ENCODE measurements around the gene ZBTB20. TPM values are rescaled to one million over a fixed set of nuclear protein-coding genes. Genes with fewer than 3 reads are reported as not detected.

ZBTB20 gene
- total RNA-seq, 1 experiment from 2014 or later = 3.7 TPM

DNA sequence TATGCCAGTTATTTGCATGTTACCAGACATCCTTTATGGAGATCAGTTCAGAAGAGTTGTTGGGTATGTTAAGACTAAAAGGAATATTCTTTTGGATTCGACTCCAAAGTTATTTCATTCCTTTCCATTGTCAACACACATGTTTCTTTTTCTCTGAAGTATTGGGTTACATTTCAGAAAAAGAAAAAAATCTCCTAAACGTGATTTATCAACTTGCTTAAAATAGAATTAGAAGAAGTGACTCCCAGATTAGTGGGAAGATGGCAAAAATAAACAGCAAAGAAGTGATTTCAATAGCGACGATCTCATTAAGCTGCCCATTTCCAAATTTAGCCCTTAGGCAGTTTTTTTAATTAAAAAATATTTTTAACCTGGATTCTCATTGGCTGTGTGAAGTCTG is 767.8 kb downstream of the ZBTB20 start:
- Histone ChIP-seq H3K9ac (ENCODE audit: low read length) (no peak overlapping the region), H3K4me3 (ENCODE audit: low read length) (no peak overlapping the region), H3K4me2 (ENCODE audit: low read length) (no peak overlapping the region), H3K36me3 (ENCODE audit: low read depth, low read length) (no peaks in the 10 kb centered on the region), H3K4me1 (ENCODE audit: insufficient read depth, low read length) (no peaks in the 10 kb centered on the region), H2AFZ (ENCODE audit: low read length) (no peak overlapping the region), H3K27me3 (ENCODE audit: low read length) (peaks cover 16% of the 10 kb centered on the region; the same call in 1 of the 2 replicates), H4K20me1 (ENCODE audit: low read length) (no peaks in the 10 kb centered on the region), H3F3A (ENCODE audit: low read length, unreplicated experiment) (no peaks in the 10 kb centered on the region), H3K79me2 (ENCODE audit: low read length) (no peaks in the 10 kb centered on the region), H3K27ac (ENCODE audit: low read length) (no peak overlapping the region), H3K9me2 (replicated peaks; ENCODE audit: low read length) (no peaks in the 10 kb centered on the region), H3K9me3 (ENCODE audit: low read length) (no peaks in the 10 kb centered on the region)
- ChIA-PET CTCF (no interaction called here), POLR2A (ENCODE audit: unreplicated experiment) (no interaction called here)
- TF ChIP-seq EZH2phosphoT487 (IDR thresholded peaks at IDR 0.05; ENCODE audit: borderline replicate concordance, low read length) (no peak), EZH2 (IDR thresholded peaks at IDR 0.05; ENCODE audit: low read length, unreplicated experiment) (no peak)
- TF ChIP-seq, protein P1, sequence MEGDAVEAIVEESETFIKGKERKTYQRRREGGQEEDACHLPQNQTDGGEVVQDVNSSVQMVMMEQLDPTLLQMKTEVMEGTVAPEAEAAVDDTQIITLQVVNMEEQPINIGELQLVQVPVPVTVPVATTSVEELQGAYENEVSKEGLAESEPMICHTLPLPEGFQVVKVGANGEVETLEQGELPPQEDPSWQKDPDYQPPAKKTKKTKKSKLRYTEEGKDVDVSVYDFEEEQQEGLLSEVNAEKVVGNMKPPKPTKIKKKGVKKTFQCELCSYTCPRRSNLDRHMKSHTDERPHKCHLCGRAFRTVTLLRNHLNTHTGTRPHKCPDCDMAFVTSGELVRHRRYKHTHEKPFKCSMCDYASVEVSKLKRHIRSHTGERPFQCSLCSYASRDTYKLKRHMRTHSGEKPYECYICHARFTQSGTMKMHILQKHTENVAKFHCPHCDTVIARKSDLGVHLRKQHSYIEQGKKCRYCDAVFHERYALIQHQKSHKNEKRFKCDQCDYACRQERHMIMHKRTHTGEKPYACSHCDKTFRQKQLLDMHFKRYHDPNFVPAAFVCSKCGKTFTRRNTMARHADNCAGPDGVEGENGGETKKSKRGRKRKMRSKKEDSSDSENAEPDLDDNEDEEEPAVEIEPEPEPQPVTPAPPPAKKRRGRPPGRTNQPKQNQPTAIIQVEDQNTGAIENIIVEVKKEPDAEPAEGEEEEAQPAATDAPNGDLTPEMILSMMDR (conservative IDR thresholded peaks at IDR 0.05; ENCODE audit: low read depth, low read length) = no peak
- intact Hi-C loops (cut with micrococcal nuclease) = no loop called here
- ATAC-seq (no peak), DNase-seq (no peak)
- no TSS peak for BruUV-seq (replicated peaks)

GRCh38 chr3:114378760-114379159 is 768.3 kb downstream of the ZBTB20 start:
- POLR2A ChIA-PET (ENCODE audit: unreplicated experiment) = no interaction called here
- no TSS peak for BruUV-seq (replicated peaks)
- no peaks in the 10 kb centered on the region for H3K9me2 ChIP-seq (replicated peaks; ENCODE audit: low read length)
- DNase-seq (no peak), ATAC-seq (no peak)
- peaks cover 20% of the 10 kb centered on the region; the same call in 1 of the 2 replicates for H3K27me3 ChIP-seq (ENCODE audit: low read length)
- no peaks in the 10 kb centered on the region for H3K9me3 ChIP-seq (ENCODE audit: low read length)
- H4K20me1 ChIP-seq (ENCODE audit: low read length) = no peaks in the 10 kb centered on the region
- H3K4me3 ChIP-seq (ENCODE audit: low read length) = no peak overlapping the region
- no peaks in the 10 kb centered on the region for H3K79me2 ChIP-seq (ENCODE audit: low read length)
- H3K36me3 ChIP-seq (ENCODE audit: low read depth, low read length) = no peaks in the 10 kb centered on the region
- TF ChIP-seq, protein P1 (conservative IDR thresholded peaks at IDR 0.05; ENCODE audit: low read depth, low read length) = no peak
- no peak for TF ChIP-seq EZH2phosphoT487 (IDR thresholded peaks at IDR 0.05; ENCODE audit: borderline replicate concordance, low read length)
- H2AFZ ChIP-seq (ENCODE audit: low read length) = no peak overlapping the region
- CTCF ChIA-PET = no interaction called here
- H3F3A ChIP-seq (ENCODE audit: low read length, unreplicated experiment) = no peaks in the 10 kb centered on the region
- no peak overlapping the region for H3K27ac ChIP-seq (ENCODE audit: low read length)
- no peak overlapping the region for H3K9ac ChIP-seq (ENCODE audit: low read length)
- no peak overlapping the region for H3K4me2 ChIP-seq (ENCODE audit: low read length)
- no peaks in the 10 kb centered on the region for H3K4me1 ChIP-seq (ENCODE audit: insufficient read depth, low read length)
- intact Hi-C loops (cut with micrococcal nuclease) = no loop called here

GRCh38 chr3:114377426-114377825 is 769.7 kb downstream of the ZBTB20 start:
- POLR2A ChIA-PET (ENCODE audit: unreplicated experiment) = no interaction called here
- ATAC-seq (no peak), DNase-seq (no peak)
- H4K20me1 ChIP-seq (ENCODE audit: low read length) = no peaks in the 10 kb centered on the region
- H3K9me2 ChIP-seq (replicated peaks; ENCODE audit: low read length) = no peaks in the 10 kb centered on the region
- no peaks in the 10 kb centered on the region for H3F3A ChIP-seq (ENCODE audit: low read length, unreplicated experiment)
- CTCF ChIA-PET = no interaction called here
- H2AFZ ChIP-seq (ENCODE audit: low read length) = no peak overlapping the region
- intact Hi-C loops (cut with micrococcal nuclease) = no loop called here
- TF ChIP-seq EZH2 (IDR thresholded peaks at IDR 0.05; ENCODE audit: low read length, unreplicated experiment) (no peak), EZH2phosphoT487 (IDR thresholded peaks at IDR 0.05; ENCODE audit: borderline replicate concordance, low read length) (no peak)
- TF ChIP-seq, protein P1 (conservative IDR thresholded peaks at IDR 0.05; ENCODE audit: low read depth, low read length) = no peak
- no peak overlapping the region for H3K4me2 ChIP-seq (ENCODE audit: low read length)
- H3K4me1 ChIP-seq (ENCODE audit: insufficient read depth, low read length) = no peaks in the 10 kb centered on the region
- H3K27ac ChIP-seq (ENCODE audit: low read length) = no peak overlapping the region
- peaks cover 20% of the 10 kb centered on the region; the same call in 1 of the 2 replicates for H3K27me3 ChIP-seq (ENCODE audit: low read length)
- no peaks in the 10 kb centered on the region for H3K79me2 ChIP-seq (ENCODE audit: low read length)
- H3K36me3 ChIP-seq (ENCODE audit: low read depth, low read length) = no peaks in the 10 kb centered on the region
- no peak overlapping the region for H3K9ac ChIP-seq (ENCODE audit: low read length)
- no TSS peak for BruUV-seq (replicated peaks)
- H3K4me3 ChIP-seq (ENCODE audit: low read length) = no peak overlapping the region
- H3K9me3 ChIP-seq (ENCODE audit: low read length) = no peaks in the 10 kb centered on the region

All from PC-3 (cell line).